Right lobe of liver (tissue), 6 donors: ENCODE data around the gene TACC3. TPM values are rescaled to one million over a fixed set of nuclear protein-coding genes. Genes with fewer than 3 reads are reported as not detected.
A peak's percentile ranks its signal among the peaks of the same experiment; 100 is the strongest.

ENCODE experiments used
- ATAC-seq, 4 donors: fragments of 200-7000 bp; cut with Tn5 transposase; one replicate each; pipeline ENCODE4 v1.9.1; 2020; ENCODE audit warnings: mild to moderate bottlenecking in 4 of 4, moderate library complexity in 4 of 4
- DNase-seq, 3 donors: peaks; one replicate each; pipeline ENCODE4 v3.0.0-alpha.2; 2020
- H3K27ac ChIP-seq, 3 donors: fragments of 200-600 bp; one replicate each; pipeline ENCODE4 v1.8.0; 2022
- H3K27me3 ChIP-seq, 2 donors: fragments of 200-600 bp; one replicate each; pipeline ENCODE4 v1.8.0; 2022
- H3K36me3 ChIP-seq, 4 donors: fragments of 200-600 bp; sonication (generic) in 1 of 4; one replicate each; pipeline versions ENCODE4 v1.5.1 to v1.8.0; 2017 to 2022; ENCODE audit warnings: control low read depth in 1 of 4
- H3K4me1 ChIP-seq, 4 donors: fragments of 200-600 bp; sonication (generic) in 1 of 4; one replicate each; pipeline versions ENCODE4 v1.5.1 to v1.8.0; 2017 to 2022; ENCODE audit warnings: control low read depth in 1 of 4
- H3K4me3 ChIP-seq, 3 donors: fragments of 200-600 bp; one replicate each; pipeline ENCODE4 v1.8.0; 2022
- H3K9me3 ChIP-seq, 4 donors: fragments of 200-600 bp; sonication (generic) in 1 of 4; one replicate each; pipeline versions ENCODE4 v1.5.1 to v1.8.0; 2017 to 2022; ENCODE audit warnings: control low read depth in 1 of 4
- POLR2A ChIP-seq: fragments of 450-650 bp; IDR thresholded peaks from one replicate; pipeline ENCODE4 v1.6.1; 2017; ENCODE audit warnings: antibody characterized with exemption, mild to moderate bottlenecking
- WGBS: methylation state at CpG from one replicate; pipeline ENCODE4 v1.1.6; 2018; ENCODE audit warnings: low coverage, low lambda C conversion rate; ENCODE audit not compliant: insufficient coverage; ENCODE audit errors: missing lambda C conversion rate; 5-methylcytosine and 5-hydroxymethylcytosine counted together
- intact Hi-C, 2 donors: fragments of 100-400 bp; cut with DNase I; formaldehyde crosslinking; loops; one replicate each; pipeline versions ENCODE4 v1.11.2 to v1.14.1; 2022
- total RNA-seq, 6 experiments: library from RNA; depleted of rRNA in 2 of 6; stranded (reverse); fragments of >200 nt in 2 of 6; fragmentation: NEBNext Ultra II Directional in 3 of 6; extraction: Animal tissue kit (Norgen Biotek cat#: 25700) in 3 of 6; gene quantifications; one replicate each; pipeline versions ENCODE4 v1.1.0 to v1.2.4, GENCODE V29; 2016 to 2023
- TF ChIP-seq, protein P1 (sequence below), 4 donors: fragments of 200-600 bp in 3 of 4; fragments of 450-650 bp in 1 of 4; IDR thresholded peaks; one replicate each; pipeline versions ENCODE4 v1.5.1 to v1.8.0; 2016 to 2022; ENCODE audit warnings: antibody characterized with exemption in 4 of 4, mild to moderate bottlenecking in 2 of 4
- donor health status: DM: no; HTN: yes; CAD: no.
- donor health status: DM: no; HTN: no; CAD: no.
- donor health status: DM: no; HTN: no; CAD: no.
- donor health status: DM: no; HTN: yes; CAD: no.
- donor health status: DM: no; HTN: yes; CAD: no.

TACC3 gene
- total RNA-seq, 6 experiments from 2014 or later = 2.2 to 5.7 (median 4.8) TPM

GRCh38 chr4:1744552-1744951, 23.2 kb downstream of the TACC3 start:
- WGBS = 79% methylated on average over 2 of the region's 14 CpGs
- H3K9me3 ChIP-seq = no peaks in the 10 kb centered on the region
- TF ChIP-seq, protein P1, sequence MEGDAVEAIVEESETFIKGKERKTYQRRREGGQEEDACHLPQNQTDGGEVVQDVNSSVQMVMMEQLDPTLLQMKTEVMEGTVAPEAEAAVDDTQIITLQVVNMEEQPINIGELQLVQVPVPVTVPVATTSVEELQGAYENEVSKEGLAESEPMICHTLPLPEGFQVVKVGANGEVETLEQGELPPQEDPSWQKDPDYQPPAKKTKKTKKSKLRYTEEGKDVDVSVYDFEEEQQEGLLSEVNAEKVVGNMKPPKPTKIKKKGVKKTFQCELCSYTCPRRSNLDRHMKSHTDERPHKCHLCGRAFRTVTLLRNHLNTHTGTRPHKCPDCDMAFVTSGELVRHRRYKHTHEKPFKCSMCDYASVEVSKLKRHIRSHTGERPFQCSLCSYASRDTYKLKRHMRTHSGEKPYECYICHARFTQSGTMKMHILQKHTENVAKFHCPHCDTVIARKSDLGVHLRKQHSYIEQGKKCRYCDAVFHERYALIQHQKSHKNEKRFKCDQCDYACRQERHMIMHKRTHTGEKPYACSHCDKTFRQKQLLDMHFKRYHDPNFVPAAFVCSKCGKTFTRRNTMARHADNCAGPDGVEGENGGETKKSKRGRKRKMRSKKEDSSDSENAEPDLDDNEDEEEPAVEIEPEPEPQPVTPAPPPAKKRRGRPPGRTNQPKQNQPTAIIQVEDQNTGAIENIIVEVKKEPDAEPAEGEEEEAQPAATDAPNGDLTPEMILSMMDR (IDR thresholded peaks at IDR 0.05) = no peak
- TF ChIP-seq POLR2A = no peak
- H3K4me3 ChIP-seq = no peak overlapping the region
- H3K27ac ChIP-seq = peak overlapping the region; percentile 16 to 61 (median 33)
- DNase-seq = no peak
- ATAC-seq = no peak
- intact Hi-C loops = loop anchor here in 1 of 2 donors (10.0 kb wide), 1 partner anchor 160 kb away; no protein-coding TSS in a partner anchor
- peaks cover 0 to 1% (median 0%) of the 10 kb centered on the region in 4 donors for H3K36me3 ChIP-seq
- H3K4me1 ChIP-seq = peaks cover 0 to 17% (median 3%) of the 10 kb centered on the region in 4 donors
- no peaks in the 10 kb centered on the region for H3K27me3 ChIP-seq

DNA sequence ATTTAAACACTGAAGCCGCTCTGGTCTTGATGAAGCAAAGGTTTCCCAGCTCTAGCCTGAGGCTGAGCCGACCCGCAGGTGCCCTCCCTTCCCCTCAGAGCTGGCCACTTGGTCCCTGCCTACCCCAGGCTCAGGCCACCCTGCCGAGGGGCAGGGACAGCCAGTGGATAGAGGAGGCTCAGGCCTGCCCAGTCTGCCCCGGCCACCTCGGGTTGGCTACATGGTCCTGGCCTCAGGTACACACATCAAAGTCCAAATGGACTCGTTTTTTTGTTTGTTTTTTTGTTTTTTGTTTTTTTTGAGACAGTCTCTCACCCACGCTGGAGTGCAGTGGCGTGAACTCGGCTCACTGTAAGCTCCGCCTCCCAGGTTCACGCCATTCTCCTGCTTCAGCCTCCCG, 23.8 kb downstream of the TACC3 start:
- DNase-seq (peak; percentile 72 to 87 (median 86)), ATAC-seq (peak; percentile 80 to 88 (median 86))
- intact Hi-C loops = loop anchor here in 1 of 2 donors (5.0 to 10.0 kb wide), 2 partner anchors 67 to 160 kb away; no protein-coding TSS in a partner anchor
- Histone ChIP-seq H3K4me1 (peaks cover 0 to 17% (median 3%) of the 10 kb centered on the region in 4 donors), H3K4me3 (no peak overlapping the region), H3K27me3 (no peaks in the 10 kb centered on the region), H3K9me3 (no peaks in the 10 kb centered on the region), H3K36me3 (peaks cover 0 to 1% (median 0%) of the 10 kb centered on the region in 4 donors), H3K27ac (peak overlapping the region; percentile 16 to 61 (median 33))
- WGBS = 34% methylated on average over 9 of the region's 13 CpGs
- peak; percentile 15 for TF ChIP-seq POLR2A
- TF ChIP-seq, protein P1 (IDR thresholded peaks at IDR 0.05) = no peak

GRCh38 chr4:1745697-1746096, 24.4 kb downstream of the TACC3 start:
- Histone ChIP-seq H3K27me3 (no peaks in the 10 kb centered on the region), H3K4me3 (no peak overlapping the region), H3K9me3 (no peaks in the 10 kb centered on the region), H3K36me3 (peaks cover 0 to 1% (median 0%) of the 10 kb centered on the region in 4 donors), H3K27ac (peak overlapping the region in 1 of 3 donors; percentile 61), H3K4me1 (peaks cover 0 to 17% (median 3%) of the 10 kb centered on the region in 4 donors)
- WGBS = 69% methylated on average over 4 of the region's 12 CpGs
- TF ChIP-seq, protein P1 (IDR thresholded peaks at IDR 0.05) = no peak
- no peak for TF ChIP-seq POLR2A
- no peak for ATAC-seq
- intact Hi-C loops = loop anchor here in 1 of 2 donors (5.0 to 10.0 kb wide), 2 partner anchors 67 to 159 kb away; no protein-coding TSS in a partner anchor
- no peak for DNase-seq

GRCh38 chr4:1746265-1746691, 25.0 kb downstream of the TACC3 start:
- no peak overlapping the region for H3K4me3 ChIP-seq
- DNase-seq (peak in 2 of 3 donors; percentile 68), ATAC-seq (peak; percentile 6 to 16 (median 14))
- WGBS = no CpG with 5 or more reads among the region's 17 CpGs
- no peaks in the 10 kb centered on the region for H3K27me3 ChIP-seq
- H3K4me1 ChIP-seq = peaks cover 0 to 17% (median 3%) of the 10 kb centered on the region in 4 donors
- no peaks in the 10 kb centered on the region for H3K9me3 ChIP-seq
- intact Hi-C loops = loop anchor here in 1 of 2 donors (5.0 to 10.0 kb wide), 2 partner anchors 66 to 159 kb away; no protein-coding TSS in a partner anchor
- H3K36me3 ChIP-seq = no peaks in the 10 kb centered on the region
- no peak overlapping the region for H3K27ac ChIP-seq
- no peak for TF ChIP-seq POLR2A
- TF ChIP-seq, protein P1 (IDR thresholded peaks at IDR 0.05) = peak; percentile 42 to 57 (median 54)
